ENCODE measurements around the gene NCR2. TPM values are rescaled to one million over a fixed set of nuclear protein-coding genes. Genes with fewer than 3 reads are reported as not detected.
A peak's percentile ranks its signal among the peaks of the same experiment; 100 is the strongest.

Gene NCR2
- total and polyA plus RNA-seq, 9 of the 15 experiments (the other 6 are each of a cell fraction or from before 2014, with no cell fraction given), result not detected

GRCh38 chr6:41318654-41319565 is 16.5 kb upstream of the NCR2 start (continued):
- TF ChIP-seq ZBTB33 (CRISPR knock-in tag; IDR thresholded peaks at IDR 0.05), result no peak
- TF ChIP-seq IFI16 (CRISPR knock-in tag; IDR thresholded peaks at IDR 0.05), result no peak
- no peak for TF ChIP-seq GATAD2B (IDR thresholded peaks at IDR 0.05; ENCODE audit: borderline replicate concordance)
- no peak for TF ChIP-seq MEF2A (IDR thresholded peaks at IDR 0.05; ENCODE audit: control insufficient read depth, low read depth, low read length)
- no peak for TF ChIP-seq KLF10 (CRISPR knock-in tag; IDR thresholded peaks at IDR 0.05)
- no peak for TF ChIP-seq TCF15 (CRISPR knock-in tag; IDR thresholded peaks at IDR 0.05)
- no peak for TF ChIP-seq PURB (CRISPR knock-in tag; IDR thresholded peaks at IDR 0.05; ENCODE audit: low read depth)
- TF ChIP-seq ZNF57 (CRISPR knock-in tag; IDR thresholded peaks at IDR 0.05), result no peak
- no peak for TF ChIP-seq SAFB2 (IDR thresholded peaks at IDR 0.05; ENCODE audit: borderline replicate concordance, low read depth, low read length, severe bottlenecking)
- no peak for TF ChIP-seq ZNF77 (CRISPR knock-in tag; IDR thresholded peaks at IDR 0.05)
- TF ChIP-seq STAT6 (CRISPR knock-in tag; IDR thresholded peaks at IDR 0.05), result peak; percentile 78; the same call in 1 of the 2 replicates
- peak; percentile 18 for TF ChIP-seq MXD1 (CRISPR knock-in tag; IDR thresholded peaks at IDR 0.05; ENCODE audit: borderline replicate concordance, poor library complexity, severe bottlenecking)
- no peak for TF ChIP-seq ZSCAN32 (CRISPR knock-in tag; IDR thresholded peaks at IDR 0.05)
- TF ChIP-seq NR2C2 (CRISPR knock-in tag; IDR thresholded peaks at IDR 0.05), result no peak
- no peak for TF ChIP-seq NR2C2 (tag; IDR thresholded peaks at IDR 0.05)
- TF ChIP-seq BCOR (IDR thresholded peaks at IDR 0.05), result peak; percentile 50; the same call in 1 of the 2 replicates
- TF ChIP-seq ZSCAN29 (IDR thresholded peaks at IDR 0.05), result no peak; the same call in 1 of the 2 replicates
- TF ChIP-seq SMAD3 (CRISPR knock-in tag; conservative IDR thresholded peaks at IDR 0.05), result no peak
- TF ChIP-seq NCOA2 (IDR thresholded peaks at IDR 0.05; ENCODE audit: partially characterized antibody in 2 of 2), result no peak
- TF ChIP-seq MED1 (CRISPR knock-in tag; IDR thresholded peaks at IDR 0.05; ENCODE audit: borderline replicate concordance), result no peak
- peak; percentile 68; the same call in 1 of the 2 replicates for TF ChIP-seq JUND (IDR thresholded peaks at IDR 0.05; ENCODE audit: borderline replicate concordance, low read depth, low read length)
- no peak; the same call in 1 of the 3 replicates for TF ChIP-seq JUND (tag; IDR thresholded peaks at IDR 0.05; ENCODE audit: borderline replicate concordance, low read depth, low read length)
- no peak for TF ChIP-seq STAT5A (IDR thresholded peaks at IDR 0.05; ENCODE audit: borderline replicate concordance, low read length)
- peak; percentile 43; the same call in 1 of the 2 replicates for TF ChIP-seq NFE2 (IDR thresholded peaks at IDR 0.05; ENCODE audit: low read depth)
